ENCODE data around the gene CEBPZOS.

Gene CEBPZOS

DNA sequence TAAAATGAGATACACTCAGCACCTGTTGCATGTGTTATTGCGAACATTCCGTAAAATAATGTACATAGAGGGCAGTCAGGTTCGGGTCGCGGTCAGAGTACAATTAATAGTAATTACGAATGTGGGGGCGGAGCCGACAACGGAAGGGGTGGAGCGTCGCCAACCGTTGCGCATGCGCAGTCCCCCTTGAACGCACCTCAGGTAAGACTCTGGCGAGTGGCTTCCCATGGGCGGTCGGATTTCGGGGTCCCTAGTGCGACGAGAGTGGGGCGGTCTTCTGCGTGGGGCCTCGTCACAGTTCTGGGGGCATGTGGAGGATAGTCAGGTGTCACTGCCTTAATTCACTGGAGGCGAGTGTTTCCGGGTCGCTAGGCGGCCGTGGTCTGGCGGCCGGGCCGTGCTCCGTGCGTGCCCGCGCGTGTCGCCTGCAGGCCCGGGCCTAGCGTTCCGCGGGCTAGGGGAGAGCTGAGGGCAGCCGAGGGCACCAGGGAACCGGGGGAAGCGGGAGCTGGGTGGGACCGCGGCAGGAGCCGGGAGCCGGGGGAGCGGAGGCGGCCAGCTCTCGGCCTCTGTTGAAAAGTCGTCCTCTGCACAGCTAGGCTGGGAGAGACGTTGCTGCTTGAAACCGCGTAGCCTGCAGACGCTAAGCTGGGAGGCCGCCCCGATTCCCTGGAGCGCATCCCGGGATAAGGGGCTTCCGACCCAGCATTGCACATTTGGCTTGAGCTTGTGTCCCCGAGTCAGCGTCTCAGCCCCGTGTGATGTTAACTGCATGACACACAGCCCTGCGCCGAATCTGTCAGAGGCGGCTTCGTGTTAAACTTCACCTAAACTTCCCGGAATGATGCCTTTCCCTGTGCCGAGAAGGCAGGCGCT lies at the start of gene CEBPZOS:
Gene CEBPZOS, plus strand, starts transcription at position 177 of the 876 bp plus-strand sequence. CDS start 3,209 bp downstream, outside the sequence.
- peak; percentile 88 for DNase-seq (ENCODE audit: low spot score)

- no peak for DNase-seq (ENCODE audit: low spot score)
Measured at GRCh38 chr2:37148325-37148724, 48.0 kb upstream of the CEBPZOS start.

GRCh38 chr2:37149626-37150322 lies 46.5 kb upstream of the CEBPZOS start:
- DNase-seq (ENCODE audit: low spot score), result no peak

DNA sequence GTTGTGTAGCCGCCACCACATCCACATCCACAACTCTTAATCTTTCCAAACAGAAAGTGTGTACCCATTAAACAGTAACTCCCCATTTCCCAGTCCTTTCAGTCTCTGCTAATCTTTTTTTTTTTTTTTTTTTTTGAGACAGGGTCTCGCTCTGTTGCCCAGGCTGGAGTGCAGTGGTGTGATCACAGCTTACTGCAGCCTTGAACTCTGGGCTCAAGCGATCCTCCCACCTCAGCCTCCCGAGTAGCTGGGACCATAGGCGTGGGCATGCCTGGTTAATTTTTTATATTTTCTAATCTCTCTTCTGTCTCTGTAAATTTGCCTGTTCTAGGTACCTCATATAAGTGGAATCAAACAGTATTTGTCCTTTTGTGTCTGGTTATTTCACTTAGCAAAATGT lies 43.1 kb upstream of the CEBPZOS start:
- DNase-seq (ENCODE audit: low spot score), result no peak

DNA sequence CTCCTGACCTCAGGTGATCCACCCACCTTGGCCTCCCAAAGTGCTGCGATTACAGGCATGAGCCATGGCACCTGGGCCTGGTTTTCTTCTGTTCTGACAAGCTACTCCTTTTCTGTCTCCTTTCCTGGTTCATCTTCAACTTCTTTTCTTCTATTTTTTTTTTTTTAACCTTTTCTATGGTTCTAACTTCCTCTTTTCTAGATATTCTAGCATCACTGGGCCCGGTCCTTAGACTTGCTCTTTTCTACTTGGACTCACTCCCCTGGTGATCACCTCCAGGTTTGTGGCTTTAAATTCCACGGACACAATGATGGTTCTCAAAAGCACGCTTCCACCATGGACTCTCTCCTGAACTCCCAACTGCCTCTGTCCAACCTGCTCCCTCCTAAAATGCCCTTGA lies 41.5 kb upstream of the CEBPZOS start:
- DNase-seq (ENCODE audit: low spot score), result no peak

GRCh38 chr2:37156071-37156856 lies 40.0 kb upstream of the CEBPZOS start:
- peak; percentile 39 for DNase-seq (ENCODE audit: low spot score)

GRCh38 chr2:37156857-37157714 lies 39.2 kb upstream of the CEBPZOS start, which contains the start of gene EIF2AK2:
TSS of gene EIF2AK2 (minus strand) at chr2:37156980. CDS start at chr2:37147806, 9,174 bp downstream.
- DNase-seq (ENCODE audit: low spot score), result peak; percentile 93

GRCh38 chr2:37164757-37165156 lies 31.5 kb upstream of the CEBPZOS start:
- DNase-seq (ENCODE audit: low spot score), result no peak

DNA sequence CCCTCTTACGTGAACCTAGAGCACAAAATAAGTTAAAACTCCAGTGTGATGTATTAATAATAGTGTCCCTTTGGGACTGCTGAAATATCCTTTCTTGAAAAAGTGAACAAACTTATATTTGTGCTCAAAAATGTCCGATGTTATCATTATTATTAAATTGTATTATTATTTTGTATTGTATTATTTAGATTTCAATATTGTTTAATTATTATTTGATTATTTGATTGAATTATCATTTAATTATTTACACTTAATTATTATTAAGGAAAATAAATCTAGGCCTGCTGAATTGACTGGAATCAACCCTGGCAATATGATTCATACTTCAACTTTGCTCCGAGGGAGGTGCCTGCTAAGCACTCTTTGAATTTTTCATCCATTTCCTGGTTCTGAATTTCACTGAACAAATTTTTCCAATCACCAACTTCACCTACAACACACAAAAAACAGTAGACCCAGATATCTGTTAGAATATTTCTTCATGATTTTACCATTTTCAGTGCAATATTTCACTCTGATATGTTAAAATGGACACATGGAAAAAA lies 28.6 kb upstream of the CEBPZOS start:
- DNase-seq (ENCODE audit: low spot score), result no peak

GRCh38 chr2:37168217-37168981 lies 27.9 kb upstream of the CEBPZOS start:
- peak; percentile 65 for DNase-seq (ENCODE audit: low spot score)

GRCh38 chr2:37171624-37171950 lies 24.7 kb upstream of the CEBPZOS start:
- DNase-seq (ENCODE audit: low spot score), result no peak

GRCh38 chr2:37173741-37174140 lies 22.6 kb upstream of the CEBPZOS start:
- DNase-seq (ENCODE audit: low spot score), result no peak

GRCh38 chr2:37180006-37180639 lies 16.2 kb upstream of the CEBPZOS start:
- no peak for DNase-seq (ENCODE audit: low spot score)

- DNase-seq (ENCODE audit: low spot score), result no peak
Measured at GRCh38 chr2:37180640-37181039, 15.7 kb upstream of the CEBPZOS start.

DNA sequence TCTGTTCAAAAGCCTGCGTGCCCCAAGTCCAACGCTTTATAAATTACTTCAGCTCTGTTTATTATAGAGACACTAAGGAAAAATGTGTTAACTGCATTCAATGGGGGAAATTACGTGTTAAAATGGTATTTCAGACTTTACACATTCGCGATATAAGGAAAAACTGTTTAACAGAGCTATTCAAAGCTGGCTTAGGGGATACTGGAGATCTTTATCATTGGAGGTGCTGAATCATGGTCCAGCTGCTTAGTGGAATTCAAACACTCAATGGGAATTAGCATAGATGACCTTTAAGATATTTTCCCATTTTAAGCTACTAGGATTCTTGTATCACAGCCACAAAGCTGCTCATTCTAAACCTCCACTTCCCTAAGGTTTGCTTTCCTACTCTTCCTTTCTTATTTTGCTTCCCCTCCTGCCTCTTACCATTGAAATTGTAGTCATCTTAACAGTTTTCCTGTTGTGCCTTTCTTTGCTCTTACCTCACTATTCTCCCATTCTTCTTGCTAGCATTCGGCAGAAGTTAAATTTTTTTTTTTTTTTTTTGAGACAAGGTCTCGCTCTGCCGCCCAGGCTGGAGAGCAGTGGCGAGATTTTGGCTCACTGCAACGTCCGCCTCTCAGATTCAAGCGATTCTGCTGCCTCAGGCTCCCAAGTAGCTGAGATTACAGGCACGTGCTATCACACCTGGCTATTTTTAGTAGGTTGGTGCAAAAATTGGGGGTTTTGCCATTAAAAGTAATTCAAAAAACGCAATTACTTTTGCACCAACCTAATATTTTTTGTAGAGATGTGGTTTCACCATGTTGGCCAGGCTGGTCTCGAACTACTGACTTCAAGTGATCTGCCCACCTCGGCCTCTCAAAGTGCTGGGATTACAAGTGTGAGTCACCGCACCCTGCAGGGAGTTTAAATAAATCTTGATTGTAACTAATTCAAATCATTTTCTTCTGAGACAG lies 14.3 kb upstream of the CEBPZOS start:
- DNase-seq (ENCODE audit: low spot score), result no peak

- no peak for DNase-seq (ENCODE audit: low spot score)
Measured at GRCh38 chr2:37188570-37188969, 7.7 kb upstream of the CEBPZOS start, which contains the start of gene SULT6B1. TSS of gene SULT6B1 (minus strand) at chr2:37188670. CDS start at chr2:37188640, 30 bp downstream.

DNA sequence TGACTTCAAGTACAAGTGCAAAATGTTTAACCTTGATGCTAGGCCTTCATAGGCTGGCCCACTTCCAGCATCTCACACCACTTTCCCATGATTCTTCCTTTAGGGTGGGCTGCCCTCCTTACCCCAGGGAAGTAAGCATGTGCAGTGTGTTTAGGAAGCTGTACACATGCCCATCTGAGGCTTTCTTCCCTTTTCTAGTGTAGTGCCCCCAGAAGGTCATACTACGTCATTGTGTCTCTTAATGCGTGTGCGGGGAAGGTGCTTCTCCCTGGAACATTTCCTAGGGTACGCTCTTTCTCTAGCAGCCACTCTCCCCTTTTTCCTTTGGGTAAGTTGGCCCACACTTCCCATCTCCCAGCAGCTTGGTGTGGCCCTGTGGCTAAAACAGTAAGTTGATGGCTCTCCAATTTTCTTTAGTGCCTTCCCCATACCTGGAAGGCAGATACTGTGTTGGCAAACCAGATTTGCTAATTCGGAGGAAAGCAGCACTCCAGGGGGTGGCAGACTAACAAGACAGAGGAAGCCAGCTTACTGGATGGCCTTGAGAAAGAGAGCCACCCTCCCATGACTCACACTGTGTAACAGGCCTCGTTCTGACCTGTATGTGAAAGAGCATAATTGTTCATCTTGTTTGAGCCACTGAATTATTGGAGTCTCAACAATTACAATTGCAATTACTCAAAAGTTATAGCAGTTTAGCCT lies 6.7 kb upstream of the CEBPZOS start:
- DNase-seq (ENCODE audit: low spot score), result no peak

DNA sequence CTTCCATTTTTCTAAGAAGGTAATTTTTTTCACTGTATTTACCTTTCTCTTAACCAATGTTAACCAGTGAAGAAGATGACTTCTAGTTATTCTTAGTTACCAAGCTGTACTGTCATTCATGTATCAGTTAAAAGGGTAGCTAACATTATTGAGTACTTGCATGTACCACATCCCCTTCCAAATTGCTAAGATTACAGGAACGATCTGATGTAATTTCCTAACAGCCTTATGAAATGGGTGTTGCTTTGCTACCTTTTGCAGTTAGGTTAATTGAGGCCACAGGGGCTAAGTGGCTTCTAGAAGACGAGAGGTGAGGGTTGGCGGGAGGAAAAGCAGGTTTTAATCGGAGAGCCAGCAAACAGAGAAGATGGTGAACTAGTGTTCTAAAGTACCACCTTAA lies 6.0 kb upstream of the CEBPZOS start:
- DNase-seq (ENCODE audit: low spot score), result no peak
